ENCODE measurements around the gene CFAP74.

Gene CFAP74

GRCh38 chr1:1969505-1969900 is 34.1 kb downstream of the CFAP74 start:
- DNase-seq = no peak

- no peak for DNase-seq
Measured at GRCh38 chr1:1968767-1969504, 34.6 kb downstream of the CFAP74 start.

- DNase-seq = no peak
Measured at GRCh38 chr1:1967879-1968278, 35.7 kb downstream of the CFAP74 start.

GRCh38 chr1:1967151-1967550 is 36.4 kb downstream of the CFAP74 start:
- no peak for DNase-seq

GRCh38 chr1:1966071-1966740 is 37.4 kb downstream of the CFAP74 start:
- DNase-seq = no peak

GRCh38 chr1:1965546-1965945 is 38.0 kb downstream of the CFAP74 start:
- no peak for DNase-seq

- DNase-seq = no peak
Measured at GRCh38 chr1:1964811-1965210, 38.8 kb downstream of the CFAP74 start.

GRCh38 chr1:1963570-1963969 is 40.0 kb downstream of the CFAP74 start:
- no peak for DNase-seq

GRCh38 chr1:1962752-1963151 is 40.8 kb downstream of the CFAP74 start:
- no peak for DNase-seq

GRCh38 chr1:1960480-1961196 is 42.9 kb downstream of the CFAP74 start:
- DNase-seq = no peak

GRCh38 chr1:1959840-1960479 is 43.6 kb downstream of the CFAP74 start:
- peak; percentile 72 for DNase-seq

GRCh38 chr1:1959459-1959839 is 44.1 kb downstream of the CFAP74 start:
- DNase-seq = no peak

GRCh38 chr1:1958071-1958541 is 45.5 kb downstream of the CFAP74 start:
- DNase-seq = no peak

GRCh38 chr1:1957533-1957961 is 46.0 kb downstream of the CFAP74 start:
- DNase-seq = no peak

- DNase-seq = no peak
Measured at GRCh38 chr1:1956586-1957532, 46.7 kb downstream of the CFAP74 start.

GRCh38 chr1:1956101-1956500 is 47.5 kb downstream of the CFAP74 start:
- no peak for DNase-seq

GRCh38 chr1:1955621-1956094 is 47.9 kb downstream of the CFAP74 start:
- no peak for DNase-seq

GRCh38 chr1:1954831-1955441 is 48.6 kb downstream of the CFAP74 start:
- no peak for DNase-seq

- DNase-seq = no peak
Measured at GRCh38 chr1:1954015-1954414, 49.6 kb downstream of the CFAP74 start.

- DNase-seq = no peak
Measured at GRCh38 chr1:1950940-1951339, 52.6 kb downstream of the CFAP74 start.

- no peak for DNase-seq
Measured at GRCh38 chr1:1948783-1949182, 54.8 kb downstream of the CFAP74 start.

- DNase-seq = no peak
Measured at GRCh38 chr1:1947493-1947892, 56.1 kb downstream of the CFAP74 start.
